GM12801 (cell line): ENCODE results near the gene GBE1.

ENCODE experiments used
- CTCF ChIP-seq: IDR thresholded peaks from one replicate; pipeline ENCODE4 v1.5.1; 2011; ENCODE audit warnings: control low read depth; ENCODE audit not compliant: insufficient read length; ENCODE audit errors: extremely low read depth

The GBE1 gene

GRCh38 chr3:81760924-81761903 lies at the start of gene GBE1:
TSS of gene GBE1 (minus strand) at chr3:81761645. CDS start at chr3:81761517, 128 bp downstream.
- TF ChIP-seq CTCF, result no peak

- TF ChIP-seq CTCF, result no peak
Measured at GRCh38 chr3:81808900-81809299, 47.5 kb upstream of the GBE1 start.

- TF ChIP-seq CTCF, result no peak
Measured at GRCh38 chr3:81799403-81799802, 38.0 kb upstream of the GBE1 start.

- no peak for TF ChIP-seq CTCF
Measured at GRCh38 chr3:81793410-81793809, 32.0 kb upstream of the GBE1 start.

- no peak for TF ChIP-seq CTCF
Measured at GRCh38 chr3:81790117-81790516, 28.7 kb upstream of the GBE1 start.

GRCh38 chr3:81789691-81790090 lies 28.2 kb upstream of the GBE1 start:
- TF ChIP-seq CTCF, result no peak

- no peak for TF ChIP-seq CTCF
Measured at GRCh38 chr3:81788610-81789009, 27.2 kb upstream of the GBE1 start.
